ENCODE data around the gene DENND1A.
"Not testable (repeated sequence)": the region's sequence is repeated elsewhere in the genome, so short reads cannot be mapped to it uniquely, and the experiment has no call there.

DENND1A gene

GRCh38 chr9:123763910-123764588 is 165.9 kb downstream of the DENND1A start:
- no peak for DNase-seq

GRCh38 chr9:123761905-123762605 is 167.9 kb downstream of the DENND1A start:
- DNase-seq = no peak

GRCh38 chr9:123757960-123758359 is 172.0 kb downstream of the DENND1A start:
- no peak for DNase-seq

- no peak for DNase-seq
These were observed 172.4 kb downstream of the DENND1A start for GRCh38 chr9:123757547-123757946.

- DNase-seq = no peak
These were observed 173.3 kb downstream of the DENND1A start for GRCh38 chr9:123756484-123757106.

- no peak for DNase-seq
These were observed 176.2 kb downstream of the DENND1A start for GRCh38 chr9:123753669-123754258.

GRCh38 chr9:123753016-123753415 is 176.9 kb downstream of the DENND1A start:
- no peak for DNase-seq

GRCh38 chr9:123749580-123750202 is 180.2 kb downstream of the DENND1A start:
- no peak for DNase-seq

- no peak for DNase-seq
These were observed 183.2 kb downstream of the DENND1A start for GRCh38 chr9:123746765-123747164.

- no peak for DNase-seq
These were observed 184.0 kb downstream of the DENND1A start for GRCh38 chr9:123745933-123746332.

GRCh38 chr9:123745451-123745850 is 184.5 kb downstream of the DENND1A start:
- no peak for DNase-seq

- no peak for DNase-seq
These were observed 186.2 kb downstream of the DENND1A start for GRCh38 chr9:123743737-123744136.

- no peak for DNase-seq
These were observed 187.7 kb downstream of the DENND1A start for GRCh38 chr9:123742009-123742767.

- DNase-seq = no peak
These were observed 188.7 kb downstream of the DENND1A start for GRCh38 chr9:123741214-123741613.

- no peak for DNase-seq
These were observed 190.0 kb downstream of the DENND1A start for GRCh38 chr9:123739902-123740301.

- no peak for DNase-seq
These were observed 190.5 kb downstream of the DENND1A start for GRCh38 chr9:123739387-123739786.

GRCh38 chr9:123738648-123739047 is 191.3 kb downstream of the DENND1A start:
- DNase-seq = no peak

- DNase-seq = no peak
These were observed 194.6 kb downstream of the DENND1A start for GRCh38 chr9:123735376-123735775.

- DNase-seq = not testable (repeated sequence)
These were observed 201.4 kb downstream of the DENND1A start for GRCh38 chr9:123728571-123728970.

GRCh38 chr9:123727332-123727731 is 202.6 kb downstream of the DENND1A start:
- DNase-seq = no peak

GRCh38 chr9:123725389-123725788 is 204.5 kb downstream of the DENND1A start:
- no peak for DNase-seq

- DNase-seq = no peak
These were observed 205.6 kb downstream of the DENND1A start for GRCh38 chr9:123724211-123724796.
